GM19372 (cell line): ENCODE data around the gene UTS2R.
"Not testable (repeated sequence)": the region's sequence is repeated elsewhere in the genome, so short reads cannot be mapped to it uniquely, and the experiment has no call there.

Experiments
- ATAC-seq: cut with Tn5 transposase; IDR thresholded peaks from one replicate; pipeline ENCODE4 v1.9.1; 2021; ENCODE audit warnings: mild to moderate bottlenecking, low read depth, moderate library complexity; ENCODE audit not compliant: unreplicated experiment

Gene UTS2R

GRCh38 chr17:82373072-82373452 is 1.5 kb downstream of the UTS2R start:
- ATAC-seq: not testable (repeated sequence)

- no peak for ATAC-seq
These were observed 2.4 kb downstream of the UTS2R start for GRCh38 chr17:82373731-82374625.

- no peak for ATAC-seq
These were observed 3.2 kb downstream of the UTS2R start for GRCh38 chr17:82374626-82375331.

- no peak for ATAC-seq
These were observed 3.9 kb downstream of the UTS2R start for GRCh38 chr17:82375359-82376041.

GRCh38 chr17:82376042-82376730 is 4.6 kb downstream of the UTS2R start:
- no peak for ATAC-seq

- not testable (repeated sequence) for ATAC-seq
These were observed 5.7 kb downstream of the UTS2R start for GRCh38 chr17:82377294-82377693.

DNA sequence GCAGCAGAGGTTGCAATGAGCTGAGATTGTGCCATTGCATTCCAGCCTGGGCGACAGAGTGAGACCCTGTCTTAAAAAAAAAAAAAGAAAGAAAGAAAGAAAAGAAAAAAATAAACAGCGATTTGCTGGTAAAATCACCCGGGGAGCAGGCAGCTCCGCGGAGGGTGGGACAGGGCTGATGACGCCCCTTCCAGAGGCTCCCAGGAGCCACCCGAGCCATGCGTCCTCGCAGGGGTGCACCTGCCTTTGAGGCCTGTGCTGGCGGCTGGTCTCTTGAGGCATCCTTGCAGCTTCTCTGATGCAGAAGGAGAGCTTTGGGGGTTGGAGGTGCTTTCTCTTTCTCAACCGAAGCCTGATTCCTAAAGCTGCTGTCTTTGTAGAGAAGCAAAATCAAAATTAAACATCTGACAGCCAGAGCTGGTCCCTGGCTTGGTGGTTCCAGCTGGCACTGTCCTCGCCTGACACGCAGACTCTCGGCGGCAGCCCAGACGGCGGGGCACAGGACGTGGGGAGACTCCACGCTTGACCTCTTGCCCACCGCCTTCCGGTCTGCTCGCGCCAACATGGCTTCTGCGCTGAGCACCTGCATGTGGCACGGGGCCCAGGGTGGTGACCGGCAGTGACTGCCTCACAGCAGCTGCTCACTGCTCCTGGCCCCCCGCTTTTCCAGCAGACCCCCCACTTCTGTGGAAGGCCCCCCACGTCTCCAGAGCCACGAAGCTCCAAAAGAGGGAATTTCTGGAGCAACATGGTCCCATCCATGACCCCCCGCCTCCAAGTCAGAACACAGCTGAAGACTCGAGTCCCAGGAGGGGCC is 6.6 kb downstream of the UTS2R start:
- ATAC-seq: no peak

DNA sequence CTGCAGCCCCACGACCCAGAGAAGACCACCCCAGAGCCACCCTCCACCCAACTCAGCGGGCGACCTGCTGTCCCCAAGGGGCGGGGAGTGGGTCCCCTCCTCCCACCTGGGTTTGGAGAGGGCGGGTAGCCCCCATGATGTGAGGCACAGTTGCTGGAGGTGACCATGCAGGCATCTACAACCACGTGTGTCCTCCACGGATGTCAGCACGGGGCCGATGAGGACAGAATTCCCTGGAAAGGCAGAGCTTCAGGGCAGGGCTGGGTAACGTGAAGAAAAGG is 7.1 kb downstream of the UTS2R start:
- ATAC-seq: no peak

GRCh38 chr17:82380860-82381702 is 9.5 kb downstream of the UTS2R start:
- ATAC-seq: no peak

DNA sequence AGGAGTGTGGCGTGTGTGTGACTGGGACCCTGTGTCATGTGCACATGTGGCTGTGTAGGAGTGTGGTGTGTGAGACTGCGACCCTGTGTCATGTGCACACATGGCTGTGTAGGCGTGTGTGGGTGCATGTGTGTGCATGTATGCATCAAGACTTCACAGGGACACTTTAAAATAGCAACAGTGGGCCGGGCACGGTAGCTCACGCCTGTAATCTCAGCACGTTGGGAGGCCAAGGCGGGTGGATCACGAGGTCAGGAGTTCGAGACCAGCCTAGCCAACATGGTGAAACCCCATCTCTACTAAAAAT is 10.1 kb downstream of the UTS2R start:
- not testable (repeated sequence) for ATAC-seq

DNA sequence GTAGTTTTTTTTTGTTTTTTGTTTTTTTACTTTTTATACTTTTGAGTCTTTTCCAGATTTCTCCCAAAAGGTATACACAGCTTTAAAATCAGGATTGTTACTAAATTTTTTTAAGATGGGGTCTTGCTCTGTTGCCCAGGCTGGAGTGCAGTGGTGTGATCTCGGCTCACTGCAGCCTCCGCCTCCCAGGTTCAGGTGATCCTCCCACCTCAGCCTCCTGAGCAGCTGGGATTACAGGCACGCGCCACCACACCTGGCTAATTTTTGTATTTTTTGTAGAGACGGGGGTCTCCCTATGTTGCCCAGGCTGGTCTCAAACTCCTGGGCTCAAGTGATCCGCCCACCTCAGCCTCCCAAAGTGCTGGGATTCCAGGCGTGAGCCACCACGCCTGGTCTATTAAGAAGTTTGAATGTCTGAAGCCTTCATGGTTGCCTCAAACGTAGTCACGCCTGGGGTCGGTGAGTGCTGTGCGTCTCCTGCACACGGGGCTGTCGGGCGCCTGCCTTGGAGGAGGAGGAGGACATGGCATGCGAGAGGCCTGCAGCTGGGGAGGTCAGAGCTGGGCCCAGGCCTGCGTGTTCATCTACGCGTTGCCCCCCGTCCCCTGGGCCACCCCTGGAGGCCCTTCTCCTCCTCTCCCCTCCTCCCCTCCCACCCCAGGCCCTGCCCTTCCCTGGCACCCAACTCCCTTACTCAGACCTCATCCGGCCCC is 10.8 kb downstream of the UTS2R start:
- not testable (repeated sequence) for ATAC-seq

- no peak for ATAC-seq
These were observed 11.3 kb downstream of the UTS2R start for GRCh38 chr17:82382933-82383255.

DNA sequence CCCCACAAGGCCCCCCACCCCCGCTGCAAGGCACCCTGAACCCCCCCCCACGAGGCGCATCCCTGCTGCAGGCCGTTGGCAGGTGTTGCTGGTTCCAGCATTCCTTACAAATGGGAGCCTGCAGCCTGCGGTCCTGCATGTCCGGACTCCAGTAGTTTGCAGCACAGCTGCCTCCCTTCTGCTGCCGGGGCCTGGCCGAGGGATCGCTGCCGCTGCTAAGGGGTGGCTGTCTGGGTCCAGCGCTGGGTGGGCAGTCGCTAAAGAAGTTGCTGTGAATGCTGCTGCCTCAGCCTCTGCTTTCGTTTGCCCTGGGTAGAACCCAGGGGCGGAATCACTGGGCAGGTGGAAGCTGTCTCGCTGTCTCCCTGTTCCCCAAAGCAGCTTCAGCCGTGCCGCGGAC is 11.8 kb downstream of the UTS2R start:
- ATAC-seq: no peak

DNA sequence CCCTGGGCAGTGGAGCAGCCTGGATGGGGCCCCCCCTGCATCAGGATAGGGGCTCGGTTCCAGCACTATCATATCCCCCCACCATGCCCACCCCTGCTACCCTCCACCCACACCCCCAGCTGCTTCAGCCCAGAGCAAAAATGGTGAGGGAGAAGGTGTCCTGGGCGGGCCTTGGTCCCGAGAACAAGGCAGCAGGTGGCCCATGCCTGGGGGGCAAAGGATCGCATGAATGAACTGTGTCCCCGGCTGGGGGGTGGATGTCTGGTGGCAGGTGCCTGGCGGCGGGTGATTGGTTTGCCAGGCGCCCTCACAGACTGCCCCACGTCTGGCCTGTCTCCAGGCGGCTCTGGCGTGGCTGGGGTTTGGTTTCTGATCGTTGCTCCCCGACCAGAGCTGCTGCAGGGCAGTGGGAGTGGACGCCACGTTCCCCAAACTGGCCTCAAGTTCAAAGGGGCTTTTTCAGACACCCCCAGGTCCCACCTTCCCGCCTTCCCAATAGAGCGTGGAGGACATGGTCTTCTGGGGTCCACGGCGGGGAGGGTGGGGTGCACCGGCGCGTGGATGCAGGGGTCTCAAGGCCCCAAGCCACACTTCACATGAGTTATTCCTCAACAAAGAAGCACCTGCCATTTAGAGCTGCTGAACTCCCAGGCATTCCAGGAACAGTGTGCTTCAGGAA is 12.6 kb downstream of the UTS2R start:
- no peak for ATAC-seq

GRCh38 chr17:82384730-82385481 is 13.3 kb downstream of the UTS2R start:
- no peak for ATAC-seq

DNA sequence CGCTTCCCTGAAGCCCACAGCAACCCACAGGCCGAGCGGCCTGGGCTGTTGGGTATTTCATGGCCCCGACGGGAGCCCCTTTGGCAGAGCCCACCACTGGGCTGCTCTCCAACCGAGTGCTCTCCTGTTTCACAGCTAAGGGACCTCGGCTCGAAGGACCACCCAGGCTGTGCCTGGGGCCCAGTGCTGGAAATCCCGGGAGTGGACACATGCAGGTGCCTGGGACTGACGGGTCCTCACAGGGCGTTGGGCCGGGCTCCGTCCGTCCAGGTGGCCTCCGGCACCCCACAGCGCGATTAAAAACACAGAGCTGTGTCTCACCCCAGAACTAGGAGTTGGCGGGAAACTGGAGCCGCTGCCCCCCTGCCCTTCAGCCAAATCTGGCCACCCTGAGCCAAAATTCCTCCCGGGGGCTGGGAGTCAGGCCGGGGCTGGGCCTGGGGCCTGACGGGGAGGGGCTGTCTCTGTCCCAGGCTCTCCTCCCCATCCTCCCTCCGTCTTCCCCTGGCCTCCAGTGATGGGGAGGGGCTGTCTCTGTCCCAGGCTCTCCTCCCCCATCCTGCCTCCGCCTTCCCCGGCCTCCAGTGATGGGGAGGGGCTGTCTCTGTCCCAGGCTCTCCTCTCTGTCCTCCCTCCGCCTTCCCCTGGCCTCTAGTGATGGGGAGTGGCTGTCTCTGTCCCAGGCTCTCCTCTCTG is 14.1 kb downstream of the UTS2R start:
- ATAC-seq: no peak

DNA sequence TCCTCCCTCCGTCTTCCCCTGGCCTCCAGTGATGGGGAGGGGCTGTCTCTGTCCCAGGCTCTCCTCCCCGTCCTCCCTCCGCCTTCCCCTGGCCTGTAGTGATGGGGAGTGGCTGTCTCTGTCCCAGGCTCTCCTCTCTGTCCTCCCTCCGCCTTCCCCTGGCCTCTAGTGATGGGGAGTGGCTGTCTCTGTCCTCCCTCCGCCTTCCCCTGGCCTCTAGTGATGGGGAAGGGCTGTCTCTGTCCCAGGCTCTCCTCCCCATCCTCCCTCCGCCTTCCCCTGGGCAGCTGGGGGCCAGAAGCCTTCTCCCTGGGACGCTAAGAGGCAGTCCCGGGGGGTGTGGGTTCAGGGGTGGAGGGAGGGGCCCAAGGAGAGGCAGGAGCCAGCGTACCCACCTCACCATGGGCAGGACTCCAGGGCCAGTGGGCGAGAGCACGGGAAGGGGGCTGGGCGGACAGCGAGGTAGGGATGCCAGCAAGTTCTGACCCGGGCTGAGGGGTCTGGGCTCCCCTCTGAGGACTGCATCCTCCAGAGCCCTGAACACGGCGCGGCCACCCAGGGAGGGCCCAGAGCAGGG is 14.8 kb downstream of the UTS2R start:
- no peak for ATAC-seq
